HG03442 (cell line): Measurements from ENCODE around the gene EVI5L.
"Not testable (repeated sequence)": the region's sequence is repeated elsewhere in the genome, so short reads cannot be mapped to it uniquely, and the experiment has no call there.

ENCODE experiments used
- ATAC-seq: cut with Tn5 transposase; IDR thresholded peaks from one replicate; pipeline ENCODE4 v1.9.1; 2021; ENCODE audit warnings: mild to moderate bottlenecking, moderate library complexity; ENCODE audit not compliant: unreplicated experiment

The EVI5L gene

DNA sequence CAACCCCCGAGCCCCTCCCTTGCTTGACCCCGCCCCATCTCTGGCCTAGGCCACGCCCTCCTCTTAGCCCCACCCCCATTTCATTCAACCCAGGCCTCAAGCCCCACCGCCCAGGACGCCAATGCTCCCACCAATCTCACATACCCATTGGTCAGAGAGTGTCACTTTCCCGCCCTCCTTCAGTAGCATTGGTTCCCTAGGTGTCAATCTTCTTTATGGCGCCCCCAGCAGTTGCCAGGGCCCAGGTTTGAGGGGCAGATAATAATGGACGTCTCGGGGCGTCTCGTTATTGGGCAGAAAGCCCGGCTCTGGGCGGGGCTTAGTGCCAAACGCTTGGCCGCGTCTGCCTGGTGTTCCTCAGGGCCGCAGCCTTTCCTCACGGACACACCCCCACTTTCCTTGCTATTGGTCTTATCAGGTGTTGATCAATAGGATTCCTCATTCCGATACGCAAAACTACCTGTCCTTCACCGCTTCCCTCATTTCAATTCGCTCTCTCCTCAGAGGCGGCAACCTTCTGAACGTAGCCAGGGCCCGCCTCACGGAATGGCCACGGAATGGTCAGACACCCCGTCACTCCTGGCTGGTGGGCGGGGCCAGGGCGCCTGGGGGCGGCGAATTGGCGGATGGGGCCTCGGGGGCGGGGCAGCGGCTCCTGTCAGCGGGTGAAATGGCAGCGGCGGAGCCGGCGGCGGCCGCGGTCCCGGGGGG is at the start of gene EVI5L:
Gene EVI5L, plus strand, starts transcription at position 658 of the 711 bp plus-strand sequence. CDS start 16,325 bp downstream, outside the sequence.
- ATAC-seq = peak; percentile 82

DNA sequence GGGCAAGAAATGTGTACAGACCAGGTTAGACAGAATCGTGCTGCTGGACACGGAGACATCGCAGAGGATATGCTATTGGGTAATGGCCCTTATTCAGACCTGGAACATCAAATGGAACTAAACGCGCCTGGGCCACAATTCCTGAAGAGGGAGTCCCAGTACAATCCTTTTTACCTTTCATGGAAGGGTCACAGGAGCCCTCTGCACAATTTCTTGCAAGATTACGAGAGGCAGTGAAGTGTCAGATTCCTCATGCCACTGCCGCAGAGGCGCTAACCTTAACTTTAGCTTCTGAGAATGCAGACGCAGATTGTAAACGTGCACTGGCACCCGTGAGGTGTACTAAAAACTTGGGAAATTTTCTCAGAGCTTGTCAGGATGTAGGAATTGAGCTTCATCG is 48.9 kb upstream of the EVI5L start:
- ATAC-seq = no peak

DNA sequence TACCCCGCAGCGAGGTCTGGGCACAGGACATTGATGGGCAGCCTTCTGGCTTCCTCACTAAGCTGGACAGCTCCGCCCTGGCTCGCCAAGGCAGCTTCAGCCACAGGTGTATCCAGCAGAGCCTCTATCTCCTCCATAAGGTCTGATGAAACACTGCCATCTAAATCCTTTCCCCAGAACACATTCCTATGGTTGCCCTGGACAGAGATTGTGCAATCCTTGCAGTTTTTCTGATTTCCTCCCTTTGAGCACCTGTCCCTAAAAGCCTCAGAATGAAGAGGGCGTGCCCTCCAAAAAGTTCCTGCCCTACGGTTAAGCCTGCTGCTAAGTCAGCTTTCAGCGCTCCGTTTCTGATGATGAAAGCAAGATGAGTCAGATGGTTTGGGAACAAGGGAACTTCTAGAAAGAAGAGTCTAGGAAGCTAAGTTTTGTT is 46.0 kb upstream of the EVI5L start:
- no peak for ATAC-seq

DNA sequence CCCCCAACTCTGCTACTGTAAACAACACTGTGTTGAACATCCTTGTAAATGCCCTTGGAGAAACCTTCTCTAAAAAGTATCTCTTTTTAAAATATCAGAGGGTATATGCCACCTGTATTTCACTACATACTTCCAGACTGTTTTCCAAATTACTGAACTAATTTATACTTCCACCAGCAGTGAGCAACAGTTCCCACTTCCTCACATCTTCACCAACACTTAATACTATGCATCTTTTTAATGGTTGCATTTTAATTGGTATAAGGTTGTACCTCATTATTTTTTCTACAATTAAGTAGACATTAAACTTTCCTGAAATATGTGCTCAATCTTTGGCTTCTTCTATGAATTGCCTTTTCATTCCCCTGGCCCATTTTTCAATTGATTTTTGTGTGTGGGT is 45.2 kb upstream of the EVI5L start:
- ATAC-seq = no peak

DNA sequence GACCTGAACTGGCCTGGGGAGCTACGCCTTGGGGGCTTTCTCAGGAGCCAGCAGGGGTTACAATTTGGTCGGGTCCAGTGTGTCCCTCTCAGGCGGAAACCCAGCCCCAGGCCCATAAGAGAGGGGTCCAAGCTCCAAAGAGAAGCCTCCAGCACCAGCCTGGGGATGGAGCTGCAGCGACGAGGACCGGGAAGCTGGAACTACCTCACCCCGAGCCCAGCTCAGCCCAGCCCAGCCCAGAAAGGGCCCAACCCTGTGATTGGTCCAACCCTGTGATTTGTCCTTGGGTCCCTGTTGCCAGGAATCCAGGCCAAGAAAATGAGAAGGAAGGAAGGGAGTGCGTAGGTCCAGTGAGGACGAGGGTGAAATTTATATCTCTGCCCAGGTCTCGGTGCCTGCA is 42.9 kb upstream of the EVI5L start:
- ATAC-seq = no peak

DNA sequence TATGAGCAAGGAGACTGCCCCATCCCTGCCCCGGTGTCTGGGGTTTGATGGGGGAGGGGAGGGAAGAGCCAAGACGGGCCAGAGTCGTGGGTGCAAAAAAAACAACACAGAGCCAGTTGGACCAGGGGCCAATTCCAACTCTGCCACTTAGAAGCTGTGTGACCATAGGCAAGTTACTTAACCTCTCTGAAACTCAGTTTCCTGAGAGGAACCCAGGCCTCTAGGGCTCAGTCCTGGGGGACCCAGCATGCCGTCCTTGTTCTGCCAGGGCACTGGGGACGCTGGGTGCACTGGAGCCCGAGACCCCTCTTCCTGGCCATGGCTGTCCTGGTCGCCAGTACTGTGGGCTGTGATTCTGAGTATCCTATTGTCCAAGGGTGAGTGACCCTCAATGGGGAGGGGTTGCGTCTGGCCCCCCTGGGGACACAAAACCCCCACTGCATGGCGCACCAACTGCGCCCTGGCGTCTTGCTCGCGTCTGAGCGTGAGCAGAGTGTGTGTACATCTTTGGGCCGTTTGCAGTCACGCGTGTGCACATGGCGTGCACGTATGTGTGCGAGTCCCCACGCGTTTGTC is 42.3 kb upstream of the EVI5L start:
- ATAC-seq = no peak

DNA sequence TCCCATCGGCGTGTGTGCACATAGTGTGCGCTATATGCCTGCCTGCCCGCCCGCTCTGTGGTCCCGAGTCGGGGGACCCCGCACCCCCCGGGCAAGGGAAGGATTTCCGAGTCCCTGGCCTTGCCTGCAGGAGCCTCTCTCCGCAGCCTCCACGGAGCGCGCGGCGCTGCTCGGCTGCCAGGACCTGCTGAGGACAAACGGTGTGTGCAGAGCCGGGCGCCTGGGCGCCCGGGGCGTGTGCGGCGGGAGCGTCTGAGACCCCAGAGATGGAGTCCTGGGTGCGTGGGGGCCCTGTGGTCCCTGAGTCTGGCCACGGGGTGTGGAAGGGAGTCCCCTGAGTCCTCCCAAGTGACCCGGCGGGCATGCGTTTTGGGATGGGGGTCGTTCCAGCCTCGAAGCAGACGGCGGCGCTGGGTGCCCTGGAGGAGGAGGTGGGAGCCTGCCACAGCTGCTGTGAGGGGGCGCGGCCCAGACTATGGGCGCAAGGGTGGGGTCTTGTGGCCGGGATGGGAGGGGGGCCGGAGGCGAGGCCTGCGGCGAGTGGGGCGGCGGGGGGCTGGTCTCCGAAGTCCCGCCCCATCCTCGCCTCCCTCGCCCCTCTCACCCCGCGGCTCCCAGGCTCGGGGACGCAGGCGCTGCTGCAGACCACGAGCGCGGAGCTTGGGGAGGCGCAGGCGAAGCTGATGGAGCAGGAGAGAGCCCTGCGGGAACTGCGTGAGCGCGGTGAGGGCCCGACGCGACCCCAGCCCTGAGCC is 41.7 kb upstream of the EVI5L start:
- ATAC-seq = no peak

DNA sequence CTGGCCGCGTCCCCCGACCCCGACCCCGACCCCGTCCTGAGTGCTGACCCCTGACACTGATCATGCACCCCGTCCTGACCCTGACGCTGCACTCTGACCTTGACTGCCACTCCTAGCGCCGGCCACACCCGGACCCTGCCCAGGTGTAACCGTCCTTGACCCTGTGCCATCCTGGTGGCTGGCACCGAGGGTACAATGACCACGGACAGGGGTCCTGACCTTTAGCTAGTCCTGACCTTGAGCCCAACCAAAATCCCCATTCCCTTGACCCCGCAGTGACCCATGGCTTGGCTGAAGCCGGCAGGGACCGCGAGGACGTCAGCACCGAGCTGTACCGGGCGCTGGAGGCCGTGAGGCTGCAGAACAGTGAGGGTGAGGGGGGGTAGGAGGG is 41.1 kb upstream of the EVI5L start:
- ATAC-seq = no peak

DNA sequence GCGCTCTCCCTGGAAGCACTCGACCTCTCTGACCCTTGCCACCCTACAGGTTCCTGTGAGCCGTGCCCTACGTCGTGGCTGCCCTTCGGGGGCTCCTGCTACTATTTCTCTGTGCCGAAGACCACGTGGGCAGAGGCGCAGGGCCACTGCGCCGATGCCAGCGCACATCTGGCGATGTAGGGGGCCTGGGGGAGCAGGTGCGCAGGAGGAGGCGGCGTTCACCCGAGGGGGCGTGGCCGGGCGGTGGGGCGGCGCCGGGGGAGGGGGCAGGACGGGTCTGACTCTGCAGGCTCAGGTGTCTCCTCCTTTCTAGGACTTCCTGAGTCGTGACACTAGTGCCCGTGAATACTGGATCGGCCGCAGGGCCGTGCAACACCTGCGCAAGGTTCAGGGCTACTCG is 40.6 kb upstream of the EVI5L start:
- ATAC-seq = no peak

DNA sequence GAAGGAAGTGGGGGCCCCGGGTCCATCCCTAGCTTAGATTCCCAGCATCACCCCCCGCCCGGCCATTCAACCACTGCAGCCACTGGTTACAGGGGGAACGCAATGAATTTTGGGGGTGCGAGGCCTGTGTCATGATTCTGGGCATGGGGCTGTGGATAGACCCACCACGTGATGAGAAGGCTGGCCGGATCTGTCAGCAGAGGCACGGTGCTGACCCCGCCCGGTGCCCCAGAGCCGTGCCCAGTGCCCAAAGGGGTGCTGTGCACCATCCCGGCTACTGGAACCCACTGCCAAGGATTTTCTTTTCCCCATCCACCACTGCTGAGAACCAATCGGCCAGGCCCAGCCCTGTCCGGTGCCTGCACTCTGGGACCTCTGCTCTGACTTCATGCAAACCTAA is 39.6 kb upstream of the EVI5L start:
- ATAC-seq = no peak

DNA sequence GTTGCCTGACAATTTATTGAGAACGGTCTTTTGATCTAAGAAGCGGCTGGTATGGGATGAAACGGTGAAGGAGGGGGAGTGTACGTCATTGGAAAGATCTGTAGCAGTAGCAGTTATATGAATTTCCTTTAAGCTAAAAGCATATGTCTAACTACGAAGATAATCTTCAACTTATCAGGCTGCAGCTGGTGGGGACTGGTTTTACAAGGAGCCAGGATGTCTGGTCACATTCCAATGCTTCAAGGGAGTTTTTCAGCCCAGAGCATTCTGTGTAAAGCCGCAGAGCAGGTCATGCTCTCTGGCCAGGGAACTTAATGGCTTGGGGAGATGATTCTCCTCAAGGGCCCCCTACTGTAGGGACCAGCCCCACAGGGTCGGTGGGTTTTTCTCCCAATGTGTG is 37.7 kb upstream of the EVI5L start:
- ATAC-seq = no peak

DNA sequence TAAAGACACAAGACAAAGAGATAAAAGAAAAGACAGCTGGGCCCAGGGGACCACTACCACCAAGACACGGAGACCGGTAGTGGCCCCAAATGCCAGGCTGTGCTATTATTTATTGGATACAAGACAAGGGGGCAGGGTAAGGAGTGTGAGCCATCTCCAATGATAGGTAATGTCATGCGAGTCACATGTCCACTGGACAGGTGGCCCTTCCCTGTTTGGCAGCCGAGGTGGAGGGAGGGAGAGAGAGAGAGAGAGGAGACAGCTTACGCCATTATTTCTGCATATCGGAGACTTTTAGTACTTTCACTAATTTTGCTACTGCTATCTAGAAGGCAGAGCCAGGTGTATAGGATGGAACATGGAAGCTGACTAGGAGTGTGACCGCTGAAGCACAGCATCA is 37.3 kb upstream of the EVI5L start:
- not testable (repeated sequence) for ATAC-seq

DNA sequence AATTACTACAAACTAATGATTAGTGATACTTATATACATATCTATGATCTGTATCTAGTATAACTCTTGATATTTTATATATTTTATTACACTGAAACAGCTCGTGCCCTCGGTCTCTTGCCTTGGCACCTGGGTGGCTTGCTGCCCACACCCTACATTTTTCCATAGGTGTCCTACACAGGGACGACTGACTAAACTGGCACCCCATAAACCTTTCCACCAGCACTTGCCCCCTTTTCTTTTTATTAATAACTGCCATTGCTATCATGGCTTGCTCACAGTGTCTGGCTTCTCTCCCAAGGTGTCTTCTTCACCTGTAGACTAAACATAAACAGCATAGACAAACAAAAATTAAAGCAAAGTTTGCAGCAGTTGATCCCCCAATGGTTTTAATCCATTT is 36.5 kb upstream of the EVI5L start:
- ATAC-seq = no peak

DNA sequence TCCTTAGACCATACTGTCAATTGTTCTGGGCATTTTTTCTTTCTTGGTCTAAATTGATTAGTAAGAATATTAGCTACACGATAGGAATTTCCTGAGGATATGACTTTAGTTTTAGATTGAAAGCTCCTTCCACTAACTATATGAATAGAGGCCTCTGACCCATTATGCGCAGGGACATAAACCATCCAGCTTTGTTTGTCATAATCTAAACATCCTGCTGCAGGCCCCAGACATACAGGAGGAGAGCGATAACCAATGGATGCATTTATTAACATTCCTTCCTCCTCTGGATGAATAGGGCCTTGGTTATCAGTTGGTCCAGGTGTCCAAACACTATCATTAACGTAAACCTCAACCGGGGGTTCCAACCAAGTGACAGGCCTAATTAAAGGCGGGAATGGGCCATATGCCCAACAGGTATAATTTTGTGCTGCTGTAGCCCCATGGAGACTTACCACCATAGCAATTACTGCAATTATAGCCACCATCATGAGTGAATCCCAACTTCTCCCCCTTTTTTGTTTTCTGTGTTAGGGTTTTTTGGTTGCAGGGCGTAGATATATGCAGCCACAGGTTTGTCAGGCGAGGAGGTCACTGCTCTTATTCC is 34.4 kb upstream of the EVI5L start:
- no peak for ATAC-seq

DNA sequence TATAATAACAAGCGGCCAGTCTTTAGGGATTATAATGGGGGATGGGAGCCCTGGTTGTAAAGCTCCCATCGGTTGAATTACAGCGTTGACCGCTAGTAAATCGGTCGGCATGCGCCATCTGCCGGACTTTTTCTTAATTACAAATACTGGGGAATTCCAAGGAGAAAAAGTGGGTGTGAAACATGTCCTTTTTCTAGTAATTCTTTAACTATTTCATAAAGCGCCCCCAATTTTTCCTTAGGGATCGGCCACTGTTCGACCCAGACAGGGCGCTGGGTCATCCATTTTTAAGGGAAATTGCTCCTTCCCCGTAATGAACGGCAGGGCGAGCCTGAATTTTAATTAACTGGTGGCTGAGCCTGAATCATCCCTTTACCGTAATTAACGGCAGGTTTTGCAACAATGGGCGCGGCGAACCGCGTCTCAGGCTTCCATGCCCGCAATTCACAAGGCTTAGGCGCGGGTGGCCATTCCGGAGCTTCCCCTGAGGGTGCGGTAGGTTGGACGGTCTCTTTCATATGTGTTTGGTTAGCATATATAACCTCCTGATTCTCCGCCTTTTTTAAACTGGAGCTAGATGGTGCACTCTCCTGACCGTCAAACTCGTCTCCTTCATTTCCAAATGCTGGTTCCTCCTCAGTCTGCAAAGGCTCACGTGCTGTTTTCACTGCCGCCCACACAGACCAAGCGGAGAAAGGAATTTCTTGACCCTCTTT is 30.2 kb upstream of the EVI5L start:
- ATAC-seq = no peak

DNA sequence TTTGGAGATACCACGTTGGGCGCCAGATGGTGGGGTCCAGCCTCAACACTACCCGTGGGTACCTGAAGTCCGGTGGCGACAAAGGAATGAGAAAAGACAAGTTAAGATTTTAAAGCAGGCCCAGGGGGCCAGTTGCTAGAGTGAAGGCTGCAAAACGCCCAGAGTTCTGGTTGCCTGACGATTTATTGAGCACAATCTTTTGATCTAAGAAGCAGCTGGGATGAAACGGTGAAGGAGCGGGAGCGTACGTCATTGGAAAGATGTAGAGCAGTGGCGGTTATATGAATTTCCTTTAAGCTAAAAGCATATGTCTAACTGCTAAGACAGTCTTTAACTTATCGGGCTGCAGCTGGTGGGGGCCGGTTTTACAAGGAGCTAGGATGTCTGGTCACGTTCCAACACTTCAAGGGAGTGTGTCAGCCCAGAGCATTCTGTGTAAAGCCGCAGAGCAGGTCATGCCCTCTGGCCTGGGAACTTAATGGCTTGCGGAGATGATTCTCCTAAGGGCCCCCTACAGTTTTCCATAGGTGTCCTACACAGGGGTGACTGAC is 28.9 kb upstream of the EVI5L start:
- no peak for ATAC-seq

DNA sequence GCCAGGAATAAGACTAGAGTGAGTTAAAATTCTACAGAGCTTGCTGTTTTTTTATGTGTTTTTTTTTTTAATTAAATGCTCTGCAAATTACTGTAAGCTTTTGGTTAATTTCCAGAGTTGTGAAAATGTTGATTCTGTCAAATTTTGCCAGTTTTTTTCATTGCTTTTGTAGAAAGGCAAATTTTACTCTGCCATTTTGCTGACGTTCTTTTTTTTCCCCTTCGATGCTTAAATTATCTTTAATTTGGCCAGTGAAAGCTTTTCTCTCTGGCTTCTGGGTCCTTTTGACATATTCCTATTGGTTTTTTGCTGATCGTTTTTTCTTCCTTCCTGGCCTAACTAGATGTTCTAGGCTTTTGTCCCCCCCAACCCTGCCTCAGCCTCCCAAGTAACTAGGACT is 23.8 kb upstream of the EVI5L start:
- no peak for ATAC-seq

DNA sequence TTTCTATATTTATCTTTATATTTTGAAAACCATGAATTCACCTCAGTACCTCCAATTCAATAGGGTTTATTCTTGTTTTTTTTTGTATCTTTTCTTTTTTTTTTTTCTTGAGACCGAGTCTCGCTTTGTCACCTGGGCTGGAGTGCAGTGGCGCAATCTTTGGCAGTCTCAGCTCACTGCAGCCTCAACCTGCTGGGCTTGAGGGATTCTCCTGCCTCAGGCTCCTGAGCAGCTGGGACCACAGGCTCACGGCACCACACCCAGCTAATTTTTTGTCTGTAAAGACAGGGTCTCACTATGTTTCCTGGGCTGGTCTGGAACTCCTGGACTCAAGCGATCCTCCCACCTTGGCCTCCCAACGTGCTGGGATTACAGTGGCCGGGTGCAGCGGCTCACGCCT is 23.1 kb upstream of the EVI5L start:
- ATAC-seq = no peak

DNA sequence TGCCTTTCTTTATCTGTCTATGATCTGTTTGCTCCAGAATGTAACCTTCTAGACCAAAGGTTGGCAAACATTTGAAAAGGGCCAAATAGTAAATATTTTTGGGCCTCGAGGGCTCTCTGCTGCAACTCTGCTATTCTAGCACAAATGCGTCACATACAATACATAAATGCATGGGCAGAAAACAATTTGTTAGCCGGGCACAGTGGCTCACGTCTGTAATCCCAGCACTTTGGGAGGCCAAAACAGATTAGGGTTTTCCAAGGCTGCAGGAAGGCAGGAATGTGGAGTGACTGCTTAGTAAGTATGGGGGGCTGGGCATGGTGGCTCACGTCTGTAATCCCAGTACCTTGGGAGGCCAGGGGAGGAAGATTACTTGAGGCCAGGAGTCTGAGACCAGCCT is 21.9 kb upstream of the EVI5L start:
- ATAC-seq = no peak

DNA sequence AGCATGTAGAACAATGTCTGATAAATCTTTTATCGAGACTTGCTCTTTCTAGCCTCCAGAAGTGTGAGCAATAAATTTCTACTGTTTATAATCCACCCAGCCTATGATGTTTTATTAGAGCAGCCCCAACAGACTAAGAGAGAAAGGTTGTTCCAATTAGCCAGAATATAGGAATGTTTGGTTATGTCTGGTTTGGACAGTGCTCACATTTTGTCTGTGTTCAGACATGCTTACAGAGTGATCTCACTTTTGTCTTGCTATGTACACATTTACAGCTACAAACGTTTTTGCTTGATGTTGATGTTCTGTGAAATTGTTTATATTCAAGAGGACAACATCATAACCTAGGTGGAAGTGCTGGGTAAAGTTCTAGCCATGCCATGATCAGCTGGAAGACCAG is 18.0 kb upstream of the EVI5L start:
- no peak for ATAC-seq

DNA sequence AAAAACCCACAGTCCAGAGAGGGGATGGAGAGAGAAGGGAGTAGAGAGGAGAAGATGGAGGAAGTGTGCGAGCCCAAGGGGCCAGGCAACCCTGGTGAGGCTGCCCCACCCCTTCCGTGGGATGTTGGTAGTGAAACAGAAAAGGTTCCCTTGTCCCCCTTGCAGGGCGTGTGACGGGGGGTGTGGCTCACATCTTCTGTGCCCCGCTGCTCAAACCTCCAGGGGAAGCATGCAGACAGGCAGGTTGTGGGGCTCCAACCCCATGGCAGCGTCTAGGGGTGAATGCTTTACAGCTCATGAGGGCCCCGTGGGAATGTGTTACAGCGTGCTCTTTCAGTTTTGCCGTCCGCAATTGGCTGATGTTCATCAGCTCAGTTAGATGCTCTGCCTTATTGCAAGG is 14.7 kb upstream of the EVI5L start:
- ATAC-seq = no peak
